ENCODE measurements around the gene MBTPS1. TPM values are rescaled to one million over a fixed set of nuclear protein-coding genes. Genes with fewer than 3 reads are reported as not detected.

Gene MBTPS1
- total and polyA plus RNA-seq, 10 of the 15 experiments (the other 5 are each of a cell fraction or from before 2014, with no cell fraction given) = 1.3 to 43.9 (median 35.2) TPM

GRCh38 chr16:84132527-84133285, 16.0 kb upstream of the MBTPS1 start:
- SMC1A ChIA-PET (ENCODE audit: uncharacterized antibody, unreplicated experiment) = interaction anchor here (0.9 to 1.4 kb wide), 6 partner anchors 9 to 46 kb away, joined by 3 read pairs; partner anchors contain the start of genes DNAAF1 and HSDL1
- peaks cover 2% of the 10 kb centered on the region; the same call in 1 of the 2 replicates for H3K4me1 ChIP-seq (ENCODE audit: control insufficient read depth, insufficient read depth, low read length)
- no peak for DNase-seq (ENCODE audit: low read depth, low spot score)
- no peak overlapping the region for H3K4me3 ChIP-seq
- no peaks in the 10 kb centered on the region for H3K9me3 ChIP-seq (replicated peaks; ENCODE audit: control insufficient read depth, insufficient read depth, low read length)
- no peaks in the 10 kb centered on the region; a peak in 1 of 4 replicates for H3K36me3 ChIP-seq (ENCODE audit: control insufficient read depth in 2 of 2, insufficient read depth in 2 of 2, low read length in 1 of 2)
- H4K20me1 ChIP-seq (ENCODE audit: control insufficient read depth, insufficient read depth) = no peaks in the 10 kb centered on the region
- no peak for FAIRE-seq
- ATAC-seq = peak; percentile 60
- no peaks in the 10 kb centered on the region for H3K79me2 ChIP-seq (ENCODE audit: control insufficient read depth, insufficient read depth, low read length)
- POLR2A ChIA-PET = interaction anchor here (0.6 to 1.8 kb wide), 3 partner anchors 16 to 100 kb away, joined by 3 to 9 read pairs (median 3); partner anchors contain the start of gene MBTPS1
- no peak overlapping the region for H3K27ac ChIP-seq (ENCODE audit: control insufficient read depth, insufficient read depth)
- BruUV-seq (replicated peaks) = no TSS peak
- H3K4me2 ChIP-seq (ENCODE audit: control insufficient read depth, insufficient read depth) = peak overlapping the region; percentile 30; the same call in 1 of the 2 replicates
- no peaks in the 10 kb centered on the region for H3K27me3 ChIP-seq (replicated peaks in 1 of 2; ENCODE audit: control insufficient read depth in 2 of 2, insufficient read depth in 2 of 2, low read length in 1 of 2)
- no peak overlapping the region for H2AFZ ChIP-seq (ENCODE audit: control insufficient read depth, low read depth, low read length)
- 72% methylated on average over 7 of the region's 7 CpGs for WGBS (ENCODE audit: insufficient coverage, insufficient replicate concordance, low lambda C conversion rate, missing lambda C conversion rate)
- RAD21 ChIA-PET (ENCODE audit: unreplicated experiment) = interaction anchor here (1.8 kb wide), 1 partner anchor 16 kb away, joined by 5 read pairs; the partner anchor contains the start of gene MBTPS1
- H3K9ac ChIP-seq (ENCODE audit: control insufficient read depth, insufficient read depth, low read length) = no peak overlapping the region
- intact Hi-C loops (cut with micrococcal nuclease; ENCODE audit: unreplicated experiment) (no loop called here), in situ Hi-C loops (cut with MboI) (no loop called here)
- CTCF ChIA-PET = interaction anchor here (0.7 to 4.2 kb wide), 8 partner anchors 10 to 719 kb away, joined by 3 to 13 read pairs (median 4); partner anchors contain the start of genes DNAAF1, HSDL1 and MBTPS1
- TF ChIP-seq RAD21 (IDR thresholded peaks at IDR 0.05; ENCODE audit: insufficient read depth, low read depth, low read length) (no peak), TCF7 (IDR thresholded peaks at IDR 0.05; ENCODE audit: borderline replicate concordance) (no peak), USF2 (IDR thresholded peaks at IDR 0.05; ENCODE audit: borderline replicate concordance, low read depth, low read length) (no peak), MEF2A (IDR thresholded peaks at IDR 0.05; ENCODE audit: insufficient read depth, low read depth, low read length) (no peak), POLR2A (IDR thresholded peaks at IDR 0.05; ENCODE audit: low read depth, low read length) (no peak), IKZF2 (IDR thresholded peaks at IDR 0.05) (no peak), MTA3 (IDR thresholded peaks at IDR 0.05; ENCODE audit: borderline replicate concordance, low read length) (no peak), CHD1 (IDR thresholded peaks at IDR 0.05; ENCODE audit: low read depth, low read length) (no peak), FOS (IDR thresholded peaks at IDR 0.05; ENCODE audit: borderline replicate concordance, extremely low read depth, insufficient read length) (no peak), ZBTB40 (IDR thresholded peaks at IDR 0.05; ENCODE audit: borderline replicate concordance) (peak; percentile 75; the same call in 1 of the 2 replicates), CBX3 (IDR thresholded peaks at IDR 0.05; ENCODE audit: borderline replicate concordance, low read depth) (no peak), RELB (IDR thresholded peaks at IDR 0.05; ENCODE audit: low read depth) (0 out of 2 replicates have a peak, but pooled peaks have one; percentile 24)
- TF ChIP-seq, protein P1, sequence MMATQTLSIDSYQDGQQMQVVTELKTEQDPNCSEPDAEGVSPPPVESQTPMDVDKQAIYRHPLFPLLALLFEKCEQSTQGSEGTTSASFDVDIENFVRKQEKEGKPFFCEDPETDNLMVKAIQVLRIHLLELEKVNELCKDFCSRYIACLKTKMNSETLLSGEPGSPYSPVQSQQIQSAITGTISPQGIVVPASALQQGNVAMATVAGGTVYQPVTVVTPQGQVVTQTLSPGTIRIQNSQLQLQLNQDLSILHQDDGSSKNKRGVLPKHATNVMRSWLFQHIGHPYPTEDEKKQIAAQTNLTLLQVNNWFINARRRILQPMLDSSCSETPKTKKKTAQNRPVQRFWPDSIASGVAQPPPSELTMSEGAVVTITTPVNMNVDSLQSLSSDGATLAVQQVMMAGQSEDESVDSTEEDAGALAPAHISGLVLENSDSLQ (IDR thresholded peaks at IDR 0.05) = no peak

Data from GM12878 (cell line).